Sigmoid colon (tissue), 3 donors: ENCODE data around the gene TRPM3.

Experiments
- POLR2A ChIP-seq, 2 donors: fragments of 450-650 bp; IDR thresholded peaks; one replicate each; pipeline ENCODE4 v1.6.1; 2016; ENCODE audit warnings: antibody characterized with exemption in 2 of 2, mild to moderate bottlenecking in 2 of 2, moderate library complexity in 2 of 2
- TF ChIP-seq, protein P1 (sequence below), 4 experiments: fragments of 450-650 bp in 3 of 4; fragments of 200-600 bp in 1 of 4; IDR thresholded peaks; one replicate each; pipeline ENCODE4 v1.5.1; 2016 to 2019; ENCODE audit warnings: antibody characterized with exemption in 4 of 4, mild to moderate bottlenecking in 3 of 4, moderate library complexity in 2 of 4

DNA sequence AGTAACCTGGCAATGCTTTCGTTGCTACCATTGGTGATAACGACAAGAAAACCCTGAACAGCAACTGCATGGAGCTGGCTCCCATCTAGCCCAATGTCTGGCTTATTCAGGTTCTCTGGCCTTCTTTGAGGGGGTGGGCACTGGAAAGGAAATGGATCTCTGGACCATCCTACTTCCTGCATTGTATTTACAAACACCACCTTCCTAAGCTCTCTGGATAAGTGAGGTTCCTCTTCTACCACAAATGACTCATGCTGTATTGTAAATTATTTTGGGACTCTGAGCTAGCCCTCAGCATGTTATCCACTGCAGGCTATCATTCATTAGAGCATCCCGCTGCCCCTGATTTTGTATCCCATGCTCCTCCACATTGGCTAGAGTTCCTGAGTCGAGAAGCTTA is 570.0 kb downstream of the TRPM3 start:
- TF ChIP-seq, protein P1, sequence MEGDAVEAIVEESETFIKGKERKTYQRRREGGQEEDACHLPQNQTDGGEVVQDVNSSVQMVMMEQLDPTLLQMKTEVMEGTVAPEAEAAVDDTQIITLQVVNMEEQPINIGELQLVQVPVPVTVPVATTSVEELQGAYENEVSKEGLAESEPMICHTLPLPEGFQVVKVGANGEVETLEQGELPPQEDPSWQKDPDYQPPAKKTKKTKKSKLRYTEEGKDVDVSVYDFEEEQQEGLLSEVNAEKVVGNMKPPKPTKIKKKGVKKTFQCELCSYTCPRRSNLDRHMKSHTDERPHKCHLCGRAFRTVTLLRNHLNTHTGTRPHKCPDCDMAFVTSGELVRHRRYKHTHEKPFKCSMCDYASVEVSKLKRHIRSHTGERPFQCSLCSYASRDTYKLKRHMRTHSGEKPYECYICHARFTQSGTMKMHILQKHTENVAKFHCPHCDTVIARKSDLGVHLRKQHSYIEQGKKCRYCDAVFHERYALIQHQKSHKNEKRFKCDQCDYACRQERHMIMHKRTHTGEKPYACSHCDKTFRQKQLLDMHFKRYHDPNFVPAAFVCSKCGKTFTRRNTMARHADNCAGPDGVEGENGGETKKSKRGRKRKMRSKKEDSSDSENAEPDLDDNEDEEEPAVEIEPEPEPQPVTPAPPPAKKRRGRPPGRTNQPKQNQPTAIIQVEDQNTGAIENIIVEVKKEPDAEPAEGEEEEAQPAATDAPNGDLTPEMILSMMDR (IDR thresholded peaks at IDR 0.05): no peak
- TF ChIP-seq POLR2A (IDR thresholded peaks at IDR 0.05): no peak
